22Rv1 (cell line): Measurements from ENCODE around the gene SYT7.
"Not testable (repeated sequence)": the region's sequence is repeated elsewhere in the genome, so short reads cannot be mapped to it uniquely, and the experiment has no call there.

Experiments
- H3K27ac ChIP-seq: fragments of 450-650 bp; 2 replicates; pipeline ENCODE4 v1.5.1; 2017
- CTCF ChIP-seq: fragments of 450-650 bp; IDR thresholded peaks from 2 replicates; pipeline ENCODE4 v1.5.1; 2017; ENCODE audit warnings: mild to moderate bottlenecking
- ZFX ChIP-seq: fragments of 450-650 bp; IDR thresholded peaks from 2 replicates; pipeline ENCODE4 v1.6.1; 2017; ENCODE audit warnings: antibody characterized with exemption, borderline replicate concordance

SYT7 gene

GRCh38 chr11:61484541-61484940, 96.3 kb downstream of the SYT7 start:
- TF ChIP-seq ZFX (no peak), CTCF (no peak)
- no peak overlapping the region for H3K27ac ChIP-seq

GRCh38 chr11:61482513-61482912, 98.4 kb downstream of the SYT7 start:
- no peak overlapping the region for H3K27ac ChIP-seq
- TF ChIP-seq ZFX (no peak), CTCF (peak; percentile 87)

GRCh38 chr11:61481806-61482205, 99.1 kb downstream of the SYT7 start:
- H3K27ac ChIP-seq: no peak overlapping the region
- no peak for TF ChIP-seq CTCF
- no peak for TF ChIP-seq ZFX

- no peak for TF ChIP-seq CTCF
- no peak for TF ChIP-seq ZFX
Observed at GRCh38 chr11:61480994-61481335, 99.9 kb downstream of the SYT7 start.

GRCh38 chr11:61480261-61480993, 100.4 kb downstream of the SYT7 start:
- no peak for TF ChIP-seq ZFX
- TF ChIP-seq CTCF: no peak
- H3K27ac ChIP-seq: no peak overlapping the region

More at GRCh38 chr11:61480994-61481335, 99.9 kb downstream of the SYT7 start:
- H3K27ac ChIP-seq: no peak overlapping the region

GRCh38 chr11:61479360-61480058, 101.4 kb downstream of the SYT7 start:
- H3K27ac ChIP-seq: not testable (repeated sequence)

- no peak overlapping the region for H3K27ac ChIP-seq
- TF ChIP-seq CTCF: peak; percentile 93
- no peak for TF ChIP-seq ZFX
Observed at GRCh38 chr11:61477727-61478148, 103.1 kb downstream of the SYT7 start.
